Vagina (tissue), 2 donors: ENCODE measurements around the gene ABCD4.

Experiments used
- CTCF ChIP-seq, 3 experiments: fragments of 450-650 bp in 2 of 3; fragments of 200-600 bp in 1 of 3; sonication (generic) in 1 of 3; IDR thresholded peaks; one replicate each; pipeline ENCODE4 v1.5.1; 2017 to 2019; ENCODE audit warnings: antibody characterized with exemption in 3 of 3, mild to moderate bottlenecking in 2 of 3, moderate library complexity in 2 of 3
- POLR2A ChIP-seq, 2 donors: fragments of 450-650 bp; IDR thresholded peaks; one replicate each; pipeline ENCODE4 v1.6.1; 2017; ENCODE audit warnings: antibody characterized with exemption in 2 of 2, mild to moderate bottlenecking in 2 of 2, moderate library complexity in 2 of 2

- TF ChIP-seq POLR2A (IDR thresholded peaks at IDR 0.05), result no peak
- no peak for TF ChIP-seq CTCF (IDR thresholded peaks at IDR 0.05)
Measured at GRCh38 chr14:74292061-74292460, 10.7 kb downstream of the ABCD4 start.
